COR-L47 (cell line): ENCODE data around the gene BHMT.
"Not testable (repeated sequence)": the region's sequence is repeated elsewhere in the genome, so short reads cannot be mapped to it uniquely, and the experiment has no call there.

Experiments
- DNase-seq: peaks from one replicate; lab custom pipeline; 2025; lab: John Stamatoyannopoulos, UW

BHMT gene

GRCh38 chr5:79111960-79112702, 522 bp downstream of the BHMT start:
- no peak for DNase-seq

DNA sequence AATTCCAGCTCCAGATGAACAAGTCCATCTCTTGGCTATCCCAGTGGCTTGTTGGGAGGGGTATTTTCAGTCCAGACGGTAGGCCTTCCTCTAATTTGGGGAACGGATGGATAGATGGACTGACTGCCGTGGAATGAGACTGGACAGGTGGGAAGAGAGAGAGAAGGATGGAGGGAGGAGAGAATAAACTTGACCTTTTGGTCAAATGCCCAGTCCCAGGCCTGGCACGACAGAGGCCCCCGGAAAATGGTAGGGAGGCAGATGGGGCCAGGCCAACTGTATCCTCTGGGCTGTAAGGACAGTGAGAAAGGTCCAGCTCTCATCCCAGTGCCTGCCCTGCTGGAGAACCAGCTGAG, 1.1 kb downstream of the BHMT start:
- no peak for DNase-seq

DNA sequence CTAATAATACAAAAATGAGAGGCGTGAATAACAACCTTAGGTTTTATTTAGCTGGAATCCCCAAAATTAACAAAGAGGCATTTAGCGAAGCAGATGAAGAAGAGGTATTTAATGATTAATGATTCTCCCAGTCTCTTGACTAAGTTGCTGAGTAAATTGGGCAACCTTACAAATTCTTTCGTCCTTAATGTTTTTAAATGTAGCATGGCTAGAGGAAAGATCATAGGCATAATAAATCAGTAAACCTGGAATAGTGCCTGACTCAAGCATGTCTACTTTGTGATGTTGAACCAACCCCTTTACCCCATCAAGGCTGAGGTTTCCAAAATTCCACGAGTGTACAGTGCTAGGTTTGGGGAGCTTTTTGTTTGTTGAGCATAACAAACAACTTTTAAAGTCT, 7.9 kb downstream of the BHMT start:
- DNase-seq: no peak

DNA sequence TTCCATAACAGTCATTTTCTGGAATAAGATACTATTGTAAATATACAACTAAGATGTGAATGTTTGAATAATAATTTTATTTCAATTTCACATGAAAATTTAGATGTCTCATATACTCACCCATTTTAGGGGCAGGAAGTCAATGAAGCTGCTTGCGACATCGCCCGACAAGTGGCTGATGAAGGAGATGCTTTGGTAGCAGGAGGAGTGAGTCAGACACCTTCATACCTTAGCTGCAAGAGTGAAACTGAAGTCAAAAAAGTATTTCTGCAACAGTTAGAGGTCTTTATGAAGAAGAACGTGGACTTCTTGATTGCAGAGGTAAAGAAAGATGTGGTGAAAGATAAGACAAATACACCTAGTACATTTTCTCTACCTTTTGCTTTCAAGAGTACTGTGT, 8.6 kb downstream of the BHMT start:
- DNase-seq: no peak

DNA sequence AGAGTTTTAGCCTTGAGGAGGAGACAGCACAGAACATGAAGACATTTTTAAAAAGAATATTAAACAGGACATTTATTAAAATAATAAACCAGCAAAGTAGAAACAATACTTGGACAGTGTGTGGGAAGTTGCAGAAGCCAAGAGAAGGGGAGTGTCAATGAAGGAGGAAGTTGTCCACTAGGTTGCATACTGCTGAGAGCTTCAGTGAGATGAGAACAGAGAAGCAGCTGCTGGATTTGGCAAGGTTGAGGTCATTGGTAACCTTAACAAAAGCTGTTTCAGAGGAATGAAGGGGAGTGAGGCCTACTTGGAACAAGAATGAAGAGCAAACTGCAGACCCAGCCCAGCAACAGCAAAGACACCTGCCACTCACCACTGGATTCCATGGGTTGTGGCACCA, 11.4 kb downstream of the BHMT start:
- no peak for DNase-seq

DNA sequence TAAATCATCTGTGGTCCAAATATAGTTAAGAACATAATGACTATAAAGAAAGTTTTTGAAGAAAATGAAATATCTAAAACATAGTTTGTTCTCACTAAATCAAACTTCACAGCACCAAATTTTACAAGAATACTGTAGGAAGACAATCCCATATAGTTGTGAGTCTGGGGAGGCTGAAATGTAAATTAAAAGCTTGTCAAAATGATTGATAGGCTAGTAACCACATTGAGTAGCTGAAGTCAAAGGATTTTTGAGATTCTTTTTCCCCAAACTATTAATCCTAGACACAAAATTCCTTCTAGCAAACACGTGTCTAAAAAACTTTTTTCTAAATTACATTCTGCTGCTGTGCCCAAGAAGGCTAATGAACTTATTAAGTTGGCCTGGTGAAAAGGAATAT, 13.0 kb downstream of the BHMT start:
- no peak for DNase-seq

- no peak for DNase-seq
These were observed 19.2 kb downstream of the BHMT start for GRCh38 chr5:79130781-79131180.

DNA sequence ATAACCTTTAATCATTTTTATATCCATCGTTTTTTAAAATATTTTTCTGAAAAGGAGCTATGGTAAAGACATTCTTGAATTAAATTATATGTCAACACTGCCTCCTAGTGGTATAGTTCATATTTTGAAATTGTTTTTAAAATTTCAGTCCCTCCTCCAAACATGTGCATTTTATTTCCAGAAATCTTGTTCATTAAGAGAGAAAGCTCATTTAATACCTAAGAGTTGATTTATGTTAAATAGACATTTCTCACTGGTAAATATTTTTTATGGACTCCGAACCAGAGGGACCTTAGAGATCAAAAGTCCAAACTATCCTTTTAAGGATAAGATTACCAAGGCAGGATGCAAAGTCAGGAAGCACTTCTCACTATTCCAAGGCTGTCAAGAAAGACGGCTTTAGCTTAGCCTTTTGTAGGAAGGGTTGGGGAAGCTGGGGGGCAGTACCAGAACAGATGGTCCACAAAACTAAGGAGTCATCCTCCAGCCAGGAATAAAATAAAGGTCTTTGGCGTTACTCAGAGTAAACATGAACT, 21.6 kb downstream of the BHMT start:
- peak; percentile 42 for DNase-seq

GRCh38 chr5:79133657-79134451, 22.2 kb downstream of the BHMT start:
- peak; percentile 65 for DNase-seq

DNA sequence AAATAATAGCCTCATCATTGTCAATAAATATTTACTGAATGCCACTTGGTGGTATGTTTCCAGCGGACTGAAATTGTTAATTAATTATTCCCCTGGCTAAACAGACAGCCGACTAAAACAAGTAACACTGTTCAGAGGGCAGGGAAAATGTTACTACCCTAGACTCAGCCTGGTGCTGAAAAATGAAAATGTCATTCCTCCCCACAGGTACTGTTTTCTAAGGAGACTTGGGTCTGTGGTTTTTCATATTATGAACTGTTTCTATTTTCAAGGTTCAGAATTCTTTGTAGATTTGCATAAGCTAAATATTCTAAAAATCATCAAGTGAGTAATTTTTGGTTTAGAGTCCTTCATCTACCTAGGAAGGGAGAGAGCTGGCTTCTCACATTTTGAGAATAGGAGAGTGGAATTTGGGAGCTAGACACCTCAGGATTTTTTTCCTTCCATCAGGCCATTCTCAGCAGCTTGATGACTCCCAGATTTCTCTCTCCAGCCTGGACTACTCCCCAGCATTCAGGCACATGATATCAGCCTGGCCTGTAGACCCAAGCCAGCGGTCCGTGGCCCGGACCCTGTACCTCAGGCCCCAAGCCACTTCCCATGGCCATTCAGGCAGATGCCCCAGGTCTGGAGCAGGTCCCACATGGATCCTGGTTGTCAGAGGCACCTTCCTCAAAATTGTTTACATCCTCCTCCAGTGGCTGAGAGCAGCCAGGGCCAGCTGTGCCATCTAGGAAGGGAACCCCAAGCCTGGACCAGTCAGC, 24.4 kb downstream of the BHMT start:
- DNase-seq: no peak

DNA sequence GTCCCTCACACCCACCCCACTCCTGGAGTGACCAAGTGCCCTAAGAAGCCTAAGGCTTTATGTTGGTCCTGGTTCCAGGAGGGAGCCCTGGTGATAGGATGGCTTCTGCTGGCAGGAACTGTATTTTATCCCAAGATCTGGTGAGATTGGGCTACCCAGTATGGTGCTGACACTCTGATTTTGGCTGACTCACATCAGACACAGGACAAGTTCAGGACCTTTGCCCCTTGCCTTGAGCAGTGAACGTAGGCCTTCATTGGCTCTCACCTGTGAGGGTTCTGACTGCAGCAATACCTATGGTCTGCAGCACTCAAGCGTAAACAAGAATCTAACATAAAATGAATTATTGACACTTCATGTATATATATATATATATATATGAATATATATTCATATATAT, 25.0 kb downstream of the BHMT start:
- DNase-seq: no peak

DNA sequence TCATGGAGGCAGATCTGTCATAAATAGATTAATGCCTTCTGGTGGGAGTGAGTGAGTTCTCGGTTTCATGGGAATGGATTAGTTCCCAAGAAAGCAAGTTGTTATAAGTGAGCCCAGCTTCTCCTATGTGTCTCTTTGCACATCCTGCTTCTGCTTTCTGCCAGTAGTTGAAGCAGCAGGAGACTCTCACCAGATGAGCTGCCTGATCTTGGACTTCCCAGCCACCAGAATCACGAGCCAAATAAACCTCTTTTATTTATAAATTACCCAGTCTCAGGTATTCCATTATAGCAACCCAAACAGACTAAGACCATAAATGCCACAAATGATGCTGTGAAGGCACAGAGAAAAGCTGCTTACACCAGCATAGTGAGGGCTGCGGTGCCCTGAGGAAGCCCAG, 28.9 kb downstream of the BHMT start:
- DNase-seq: no peak

DNA sequence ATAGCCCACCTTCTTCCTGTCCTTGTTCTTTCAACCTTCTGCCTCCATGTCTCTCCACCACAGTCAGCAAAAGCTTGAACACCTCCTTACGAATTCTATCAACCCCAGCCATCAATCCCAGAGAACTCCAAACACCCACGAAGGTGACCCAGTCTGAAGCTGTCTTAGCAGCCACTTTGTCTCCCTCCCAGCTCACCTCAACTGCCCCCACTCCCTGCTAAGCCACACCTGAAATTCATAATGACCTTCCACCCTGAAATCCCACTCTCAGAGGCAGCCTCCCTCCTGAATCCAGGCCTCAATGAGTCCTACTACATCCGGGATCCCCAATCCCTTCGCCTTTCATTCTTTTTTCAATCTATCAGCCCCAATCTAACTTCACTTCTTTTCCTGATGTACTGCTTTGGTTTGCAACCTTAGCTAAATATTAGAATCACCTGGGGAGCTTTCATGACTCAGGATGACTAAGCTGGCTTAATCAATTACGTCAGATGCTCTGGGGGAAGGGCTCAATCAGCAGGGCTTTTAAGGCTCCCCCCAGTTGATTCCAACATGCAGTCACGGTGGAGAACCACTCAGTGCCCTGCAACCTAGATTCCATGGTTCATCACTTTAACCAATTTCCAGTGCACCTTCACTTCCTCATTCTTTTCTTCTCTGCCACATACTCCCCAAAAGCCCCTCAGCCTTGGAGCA, 32.2 kb downstream of the BHMT start:
- DNase-seq: no peak

GRCh38 chr5:79147076-79147475, 35.5 kb downstream of the BHMT start:
- no peak for DNase-seq

DNA sequence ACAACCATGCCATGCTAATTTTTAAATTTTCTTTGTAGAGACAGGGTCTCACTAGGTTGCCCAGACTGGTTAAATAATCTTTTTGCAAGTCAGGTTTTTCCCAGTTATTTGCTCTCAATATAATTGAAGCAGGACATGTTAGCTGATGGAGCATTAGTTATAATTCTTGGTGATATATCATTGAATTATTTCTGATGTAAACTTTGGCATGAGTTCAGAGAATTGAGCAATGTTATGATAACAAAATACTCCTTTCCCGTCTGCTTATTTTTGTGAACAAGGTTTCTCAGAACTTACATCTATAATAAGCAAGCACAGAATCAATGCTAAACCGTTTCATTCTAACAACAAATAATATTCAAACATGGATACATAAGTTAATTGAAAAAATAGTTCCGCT, 37.8 kb downstream of the BHMT start:
- DNase-seq: no peak

DNA sequence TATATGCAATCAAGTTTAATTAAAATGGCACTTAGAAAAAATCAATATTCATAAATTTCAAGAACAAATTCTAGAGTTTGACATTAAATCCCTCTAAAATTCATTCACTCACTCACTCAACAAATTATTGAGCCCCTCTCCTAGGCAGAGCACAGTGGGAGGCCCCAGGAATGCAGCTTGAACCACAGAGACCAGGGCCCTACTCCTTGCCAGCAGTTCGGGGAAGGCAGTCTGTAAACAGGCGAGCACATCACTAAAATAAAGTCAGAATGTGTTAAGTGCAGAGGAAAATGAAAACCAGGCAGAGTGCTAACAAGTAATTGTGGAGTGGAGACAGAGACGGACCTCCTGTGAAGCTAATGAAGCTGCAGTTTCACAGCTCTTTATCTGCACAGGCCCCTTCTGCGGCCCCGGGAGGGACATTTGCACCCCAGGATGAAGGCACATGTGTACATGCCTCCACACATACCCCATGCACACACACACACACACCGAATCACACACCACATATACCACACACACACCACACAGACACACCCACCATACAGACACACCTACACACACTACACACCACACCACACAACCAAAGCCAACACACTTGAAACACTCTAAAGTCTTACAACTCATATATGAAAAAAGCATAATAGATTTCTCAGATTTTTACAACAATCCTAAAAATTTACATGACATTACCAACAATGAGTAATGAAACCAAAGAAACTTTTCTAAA, 40.5 kb downstream of the BHMT start:
- DNase-seq: no peak

- DNase-seq: no peak
These were observed 45.7 kb downstream of the BHMT start for GRCh38 chr5:79157305-79157704.

DNA sequence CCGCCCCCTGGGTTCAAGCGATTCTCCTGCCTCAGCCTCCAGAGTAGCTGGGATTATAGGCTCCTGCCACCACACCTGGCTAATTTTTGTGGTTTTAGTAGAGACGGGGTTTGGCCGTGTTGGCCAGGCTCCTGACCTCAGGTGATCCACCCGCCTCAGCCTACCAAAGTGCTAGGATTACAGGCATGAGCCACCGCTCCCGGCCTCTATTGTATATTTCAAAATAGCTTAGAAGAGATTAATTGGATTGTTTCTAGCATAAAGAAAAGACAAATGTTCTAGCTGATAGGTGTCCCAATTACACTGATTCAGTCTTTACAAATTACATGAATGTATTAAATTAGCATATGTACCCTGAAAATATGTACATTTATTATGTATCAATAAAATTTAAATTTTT, 50.0 kb downstream of the BHMT start:
- not testable (repeated sequence) for DNase-seq

DNA sequence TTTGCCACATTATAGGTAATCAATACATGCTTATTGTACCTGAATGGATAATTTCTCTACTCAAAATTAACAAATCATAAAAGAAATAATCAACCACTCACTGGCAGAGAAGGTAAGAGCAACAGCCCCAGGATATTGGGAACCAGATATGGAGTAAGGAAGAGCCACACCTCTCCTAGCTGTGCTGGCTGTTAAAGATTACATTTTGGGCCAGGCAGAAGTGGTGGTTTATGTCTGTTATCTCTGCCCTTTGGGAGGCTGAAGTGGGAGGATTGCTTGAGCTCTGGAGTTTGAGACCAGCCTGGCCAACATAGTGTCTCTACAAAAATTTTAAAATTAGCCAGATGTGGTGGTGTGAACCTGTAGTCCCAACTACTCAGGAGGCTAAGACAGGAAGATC, 56.4 kb downstream of the BHMT start:
- no peak for DNase-seq

- no peak for DNase-seq
These were observed 59.1 kb downstream of the BHMT start for GRCh38 chr5:79170661-79171060.

DNA sequence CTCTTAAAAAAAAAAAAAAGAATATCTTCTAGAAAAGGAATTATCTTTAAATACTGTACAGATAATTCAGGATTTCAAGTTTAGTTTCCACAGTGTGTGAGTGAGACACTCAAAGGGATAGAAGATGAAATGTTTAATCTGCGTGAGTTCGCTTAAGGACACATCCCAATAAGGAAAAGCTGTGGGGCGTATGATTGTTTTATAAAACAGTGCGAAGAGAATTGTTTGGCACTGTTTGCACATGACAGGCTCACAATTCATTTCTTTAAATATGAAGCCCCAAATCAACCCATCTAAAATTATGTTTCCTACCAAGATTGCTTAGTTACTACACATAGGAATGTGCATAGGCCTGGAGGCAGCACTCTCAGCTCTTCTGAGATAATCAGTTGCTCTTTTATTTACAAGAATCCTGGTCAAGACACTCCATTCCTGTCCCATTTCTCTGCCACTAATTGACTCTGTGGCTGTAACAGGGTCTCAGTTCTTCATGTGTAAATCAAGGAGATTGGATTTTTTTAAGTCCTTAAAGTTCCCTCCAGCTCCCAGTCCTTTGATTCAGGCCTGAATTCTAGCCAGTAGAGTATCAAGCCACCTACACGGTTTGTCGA, 60.1 kb downstream of the BHMT start:
- DNase-seq: no peak
